GM18526 (cell line): ENCODE results near the gene ILK.

ENCODE experiments used
- POLR2A ChIP-seq: IDR thresholded peaks from 3 replicates; pipeline ENCODE4 v1.6.1; 2011; ENCODE audit not compliant: insufficient read length; ENCODE audit errors: extremely low read depth

ILK gene

GRCh38 chr11:6622261-6623171, 18.9 kb downstream of the ILK start:
- no peak for TF ChIP-seq POLR2A

GRCh38 chr11:6623391-6624363, 20.1 kb downstream of the ILK start:
- no peak for TF ChIP-seq POLR2A

- TF ChIP-seq POLR2A, result no peak
Measured at GRCh38 chr11:6625156-6625831, 21.7 kb downstream of the ILK start.

GRCh38 chr11:6625832-6626420, 22.4 kb downstream of the ILK start:
- TF ChIP-seq POLR2A, result no peak

- no peak for TF ChIP-seq POLR2A
Measured at GRCh38 chr11:6626971-6627761, 23.6 kb downstream of the ILK start.

- no peak for TF ChIP-seq POLR2A
Measured at GRCh38 chr11:6627762-6628241, 24.2 kb downstream of the ILK start.

- no peak for TF ChIP-seq POLR2A
Measured at GRCh38 chr11:6628526-6628925, 25.0 kb downstream of the ILK start.

- TF ChIP-seq POLR2A, result no peak
Measured at GRCh38 chr11:6629573-6629891, 26.0 kb downstream of the ILK start.

GRCh38 chr11:6629892-6630631, 26.5 kb downstream of the ILK start:
- no peak for TF ChIP-seq POLR2A

GRCh38 chr11:6630632-6631291, 27.2 kb downstream of the ILK start:
- TF ChIP-seq POLR2A, result no peak

- no peak for TF ChIP-seq POLR2A
Measured at GRCh38 chr11:6631361-6631890, 27.9 kb downstream of the ILK start.
